IMR-90 (cell line): ENCODE data around the gene DNTT. TPM values are rescaled to one million over a fixed set of nuclear protein-coding genes. Genes with fewer than 3 reads are reported as not detected.

Source experiments
- ATAC-seq: fragments of 200-7000 bp; cut with Tn5 transposase; 2 replicates; pipeline ENCODE4 v1.9.1; 2020; ENCODE audit warnings: low read depth, mild to moderate bottlenecking, moderate library complexity
- BruUV-seq: library from RNA; stranded (reverse); fragments of 400-500 nt; replicated peaks from 2 replicates; lab custom pipeline; 2021; lab: Mats Ljungman, UMichigan
- CTCF ChIA-PET: fragments of 300-600 bp; formaldehyde crosslinking; extraction: SDS; loops from one replicate; lab custom pipeline; 2021; ENCODE audit warnings: antibody characterized with exemption; lab: Yijun Ruan, JAX
- POLR2A ChIA-PET: fragments of 300-600 bp; sonication (Branson Sonifier 250); formaldehyde crosslinking; loops from one replicate; lab custom pipeline; 2022; ENCODE audit warnings: antibody characterized with exemption; ENCODE audit not compliant: unreplicated experiment; lab: Charles Lee
- DNase-seq: peaks from one replicate; pipeline ENCODE4 v3.0.0; 2013
- H2AFZ ChIP-seq: replicated peaks from 2 replicates; pipeline ENCODE3; 2013; ENCODE audit warnings: low read length, mild to moderate bottlenecking; ENCODE audit not compliant: poor library complexity
- H2AK5ac ChIP-seq: 2 replicates; pipeline ENCODE4 v1.6.1; 2013; ENCODE audit warnings: low read depth, low read length, inconsistent platforms
- H2AK9ac ChIP-seq: replicated peaks from 2 replicates; pipeline ENCODE3; 2013; ENCODE audit warnings: mild to moderate bottlenecking, low read depth, low read length, moderate library complexity; ENCODE audit not compliant: poor library complexity
- H2BK120ac ChIP-seq: 2 replicates; pipeline ENCODE4 v1.6.1; 2013; ENCODE audit warnings: low read depth, low read length, inconsistent platforms
- H2BK15ac ChIP-seq: 3 replicates; pipeline ENCODE4 v1.6.1; 2013; ENCODE audit warnings: low read depth, low read length, inconsistent platforms
- H2BK20ac ChIP-seq: 2 replicates; pipeline ENCODE4 v1.6.1; 2013; ENCODE audit warnings: low read depth, mild to moderate bottlenecking, inconsistent platforms, low read length, moderate library complexity
- H2BK5ac ChIP-seq: 2 replicates; pipeline ENCODE4 v1.6.1; 2013; ENCODE audit warnings: mild to moderate bottlenecking, low read depth, low read length, inconsistent platforms; ENCODE audit not compliant: poor library complexity, severe bottlenecking
- H3K14ac ChIP-seq: replicated peaks from 2 replicates; pipeline ENCODE4 v1.6.1; 2013; ENCODE audit warnings: low read depth, low read length, inconsistent platforms
- H3K18ac ChIP-seq: 2 replicates; pipeline ENCODE4 v1.6.1; 2013; ENCODE audit warnings: low read depth, low read length, control low read depth
- H3K23ac ChIP-seq: 2 replicates; pipeline ENCODE4 v1.6.1; 2013; ENCODE audit warnings: low read depth, low read length, inconsistent platforms
- H3K27ac ChIP-seq: 2 replicates; pipeline ENCODE4 v1.5.1; 2013; ENCODE audit warnings: mild to moderate bottlenecking, control low read depth, low read length; ENCODE audit not compliant: insufficient read depth
- H3K27me3 ChIP-seq: 2 replicates; pipeline ENCODE4 v1.6.1; 2013; ENCODE audit warnings: low read length; ENCODE audit not compliant: control insufficient read depth, insufficient read depth
- H3K36me3 ChIP-seq: 2 replicates; pipeline ENCODE4 v1.6.1; 2013; ENCODE audit warnings: low read length, mixed read lengths; ENCODE audit not compliant: control insufficient read depth, insufficient read depth
- H3K4ac ChIP-seq: 2 replicates; pipeline ENCODE4 v1.6.1; 2013; ENCODE audit warnings: low read depth, low read length, inconsistent platforms
- H3K4me1 ChIP-seq: 2 replicates; pipeline ENCODE4 v1.6.1; 2013; ENCODE audit warnings: low read length, mixed read lengths; ENCODE audit not compliant: control insufficient read depth, insufficient read depth
- H3K4me2 ChIP-seq: 2 replicates; pipeline ENCODE4 v1.6.1; 2013; ENCODE audit warnings: low read depth, mild to moderate bottlenecking, control low read depth, low read length, moderate library complexity
- H3K4me3 ChIP-seq: 2 replicates; pipeline ENCODE4 v1.5.1; 2013; ENCODE audit warnings: low read depth, mild to moderate bottlenecking, control low read depth, low read length, moderate library complexity; ENCODE audit not compliant: insufficient read depth
- H3K56ac ChIP-seq: 2 replicates; pipeline ENCODE4 v1.6.1; 2013; ENCODE audit warnings: low read length, inconsistent platforms; ENCODE audit not compliant: insufficient read depth; ENCODE audit errors: extremely low read depth
- H3K79me1 ChIP-seq, 2 experiments: 2 replicates each; pipeline ENCODE4 v1.6.1; 2013; ENCODE audit warnings: low read length in 2 of 2, inconsistent platforms in 1 of 2, low read depth in 1 of 2
- H3K9ac ChIP-seq: 2 replicates; pipeline ENCODE4 v1.6.1; 2013; ENCODE audit warnings: low read depth, low read length, control low read depth
- H3K9me1 ChIP-seq: 2 replicates; pipeline ENCODE4 v1.6.1; 2013; ENCODE audit warnings: low read length, inconsistent platforms; ENCODE audit not compliant: insufficient read depth
- H3K9me3 ChIP-seq: 2 replicates; pipeline ENCODE4 v1.6.1; 2013; ENCODE audit warnings: low read length; ENCODE audit not compliant: control insufficient read depth, insufficient read depth
- H4K20me1 ChIP-seq: 2 replicates; pipeline ENCODE4 v1.6.1; 2013; ENCODE audit warnings: low read length, inconsistent platforms; ENCODE audit not compliant: insufficient read depth
- H4K5ac ChIP-seq: 2 replicates; pipeline ENCODE4 v1.6.1; 2013; ENCODE audit warnings: mild to moderate bottlenecking, low read depth, low read length, control low read depth
- H4K8ac ChIP-seq, 2 experiments: 2 replicates each; pipeline ENCODE4 v1.6.1; 2013; ENCODE audit warnings: low read depth in 2 of 2, low read length in 2 of 2, control low read depth in 1 of 2, inconsistent platforms in 1 of 2
- H4K91ac ChIP-seq: 2 replicates; pipeline ENCODE4 v1.6.1; 2013; ENCODE audit warnings: low read depth, low read length, inconsistent platforms; ENCODE audit not compliant: insufficient read depth
- FOS ChIP-seq: fragments of 150-350 bp; IDR thresholded peaks from 2 replicates; pipeline ENCODE4 v1.6.1; 2016; ENCODE audit warnings: low read depth, low read length
- RFX5 ChIP-seq: IDR thresholded peaks from 2 replicates; pipeline ENCODE4 v1.8.0; 2012; ENCODE audit warnings: low read depth, mild to moderate bottlenecking, low read length, moderate library complexity
- USF2 ChIP-seq: fragments of 150-350 bp; IDR thresholded peaks from 2 replicates; pipeline ENCODE4 v1.6.1; 2017; ENCODE audit warnings: mild to moderate bottlenecking, antibody characterized with exemption, low read length, low read depth
- WGBS, 2 experiments: methylation state at CpG; one replicate each; pipeline versions ENCODE4 v1.1.5 to v1.1.7; 2013; ENCODE audit warnings: missing lambda C conversion rate in 2 of 2; ENCODE audit not compliant: insufficient read length in 1 of 2; ENCODE audit errors: extremely low coverage in 2 of 2; 5-methylcytosine and 5-hydroxymethylcytosine counted together
- dilution Hi-C: fragments of 300-500 bp; cut with HindIII; formaldehyde crosslinking; loops from one replicate; pipeline ENCODE4 v1.14.3; 2018; ENCODE audit warnings: low sequenced_read_pairs; ENCODE audit not compliant: unreplicated experiment
- in situ Hi-C: fragments of 300-500 bp; cut with MboI; formaldehyde crosslinking; loops from 3 replicates; pipeline ENCODE4 v1.14.3; 2019; ENCODE audit warnings: low sequenced_read_pairs, inconsistent platforms, mixed read lengths
- intact Hi-C: fragments of 100-400 bp; cut with micrococcal nuclease; formaldehyde crosslinking; loops from 2 replicates; pipeline ENCODE4 v1.10.0; 2022
- polyA plus RNA-seq, 3 experiments: library from polyadenylated mRNA; depleted of rRNA; stranded (reverse); fragments of >200 nt; gene quantifications; 2 replicates each; pipeline ENCODE4 v1.2.3, GENCODE V29; 2012; ENCODE audit warnings: low replicate concordance in 1 of 3
- total RNA-seq: library from RNA; depleted of rRNA; stranded (reverse); fragments of >200 nt; gene quantifications from 2 replicates; pipeline ENCODE4 v1.2.3, GENCODE V29; 2012

DNTT gene
- total and polyA plus RNA-seq, 2 of the 4 experiments (the other 2 are of a cell fraction) = not detected

DNA sequence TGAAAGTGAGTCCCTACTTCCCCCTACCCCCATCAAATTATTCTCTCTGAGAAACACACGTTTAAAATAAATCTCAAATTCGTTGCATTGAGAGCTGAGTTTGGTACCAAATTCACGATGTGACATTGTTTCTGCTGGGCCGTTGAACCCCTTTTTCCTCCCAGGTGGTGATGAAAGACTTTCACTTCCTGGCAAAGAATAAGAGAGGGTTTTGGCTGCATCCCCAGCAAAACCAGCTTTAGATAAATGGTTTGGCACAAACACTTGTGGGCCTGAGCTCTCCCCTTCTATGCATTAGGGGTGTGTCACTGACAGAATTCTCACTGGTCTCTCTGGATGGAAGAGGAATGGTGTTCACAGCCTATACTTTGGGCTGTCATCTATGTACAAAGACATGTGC, 8.8 kb upstream of the DNTT start:
- no TSS peak for BruUV-seq
- CTCF ChIA-PET = no interaction called here

More for the DNA sequence above, 8.8 kb upstream of the DNTT start:
- Histone ChIP-seq H3K4me3 (no peak overlapping the region), H2BK5ac (no peak overlapping the region), H3K79me1 (no peaks in the 10 kb centered on the region), H3K27ac (no peak overlapping the region), H2BK15ac (no peak overlapping the region), H3K4me2 (no peak overlapping the region), H3K18ac (no peak overlapping the region), H3K27me3 (peaks cover 7% of the 10 kb centered on the region), H4K5ac (no peak overlapping the region), H4K8ac (no peak overlapping the region), H3K9me3 (no peaks in the 10 kb centered on the region), H2AFZ (no peak overlapping the region), H2BK120ac (no peak overlapping the region), H3K4ac (no peak overlapping the region), H2BK20ac (no peak overlapping the region), H4K20me1 (no peaks in the 10 kb centered on the region), H3K23ac (no peak overlapping the region), H3K4me1 (no peaks in the 10 kb centered on the region), H3K9ac (no peak overlapping the region), H3K36me3 (no peaks in the 10 kb centered on the region), H2AK5ac (no peak overlapping the region), H3K56ac (no peak overlapping the region), H4K91ac (no peak overlapping the region), H3K9me1 (no peaks in the 10 kb centered on the region), H3K14ac (no peak overlapping the region), H2AK9ac (no peak overlapping the region)
- WGBS, 2 experiments = 0% methylated on average over 2 of the region's 4 CpGs; no CpG with 5 or more reads in 1 of the 2 experiments
- in situ Hi-C loops (loop anchor here (5.0 kb wide), 1 partner anchor 273 kb away; no protein-coding TSS in a partner anchor), intact Hi-C loops (loop anchor here (10.0 kb wide), 1 partner anchor 601 kb away; the partner anchor contains the start of gene TCTN3), dilution Hi-C loops (no loop called here)
- DNase-seq (no peak), ATAC-seq (no peak)
- TF ChIP-seq USF2 (no peak), RFX5 (no peak), FOS (no peak)
- POLR2A ChIA-PET = no interaction called here
